Astrocyte of the spinal cord (primary cell): ENCODE measurements around the gene PAPPA2.
A peak's percentile ranks its signal among the peaks of the same experiment; 100 is the strongest.

Source experiments
- DNase-seq: peaks from one replicate; pipeline ENCODE4 v3.0.0; 2011; ENCODE audit warnings: low read depth, low spot score
- H3K4me3 ChIP-seq: 2 replicates; pipeline ENCODE4 v1.5.1; 2011; ENCODE audit warnings: low read depth, mild to moderate bottlenecking, low read length, moderate library complexity
- in situ Hi-C: cut with HindIII; loops from 2 replicates; pipeline ENCODE4 v1.10.0; 2017; ENCODE audit warnings: low sequenced_read_pairs
- TF ChIP-seq, protein P1 (sequence below): IDR thresholded peaks from 2 replicates; pipeline ENCODE4 v1.5.1; 2012; ENCODE audit warnings: low read depth, mild to moderate bottlenecking, low read length, inconsistent platforms

Gene PAPPA2

DNA sequence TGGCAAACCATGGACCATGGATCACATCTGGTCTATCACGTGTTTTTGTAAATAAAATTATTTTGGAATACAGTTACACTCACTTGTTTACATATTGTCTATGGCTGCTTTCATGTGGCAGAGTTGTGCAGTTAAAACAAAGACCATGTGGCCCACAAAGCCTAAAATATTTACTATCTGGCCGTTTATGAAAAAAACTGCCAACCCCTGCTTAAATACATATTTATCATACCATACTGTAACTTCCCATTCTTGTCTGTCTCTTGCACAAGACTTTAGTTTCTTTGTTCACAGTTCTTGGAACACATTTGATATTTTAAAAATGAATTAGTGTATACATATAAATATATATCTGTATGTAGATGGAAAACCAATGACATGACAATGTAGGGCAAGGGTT lies 141.5 kb downstream of the PAPPA2 start:
- DNase-seq, result no peak
- H3K4me3 ChIP-seq, result no peak overlapping the region
- TF ChIP-seq, protein P1, sequence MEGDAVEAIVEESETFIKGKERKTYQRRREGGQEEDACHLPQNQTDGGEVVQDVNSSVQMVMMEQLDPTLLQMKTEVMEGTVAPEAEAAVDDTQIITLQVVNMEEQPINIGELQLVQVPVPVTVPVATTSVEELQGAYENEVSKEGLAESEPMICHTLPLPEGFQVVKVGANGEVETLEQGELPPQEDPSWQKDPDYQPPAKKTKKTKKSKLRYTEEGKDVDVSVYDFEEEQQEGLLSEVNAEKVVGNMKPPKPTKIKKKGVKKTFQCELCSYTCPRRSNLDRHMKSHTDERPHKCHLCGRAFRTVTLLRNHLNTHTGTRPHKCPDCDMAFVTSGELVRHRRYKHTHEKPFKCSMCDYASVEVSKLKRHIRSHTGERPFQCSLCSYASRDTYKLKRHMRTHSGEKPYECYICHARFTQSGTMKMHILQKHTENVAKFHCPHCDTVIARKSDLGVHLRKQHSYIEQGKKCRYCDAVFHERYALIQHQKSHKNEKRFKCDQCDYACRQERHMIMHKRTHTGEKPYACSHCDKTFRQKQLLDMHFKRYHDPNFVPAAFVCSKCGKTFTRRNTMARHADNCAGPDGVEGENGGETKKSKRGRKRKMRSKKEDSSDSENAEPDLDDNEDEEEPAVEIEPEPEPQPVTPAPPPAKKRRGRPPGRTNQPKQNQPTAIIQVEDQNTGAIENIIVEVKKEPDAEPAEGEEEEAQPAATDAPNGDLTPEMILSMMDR, result no peak
- in situ Hi-C loops, result no loop called here

- in situ Hi-C loops, result no loop called here
- TF ChIP-seq, protein P1, result no peak
- no peak for DNase-seq
- H3K4me3 ChIP-seq, result no peak overlapping the region
These were observed 142.2 kb downstream of the PAPPA2 start for GRCh38 chr1:176605176-176605575.

GRCh38 chr1:176609556-176610408 lies 146.8 kb downstream of the PAPPA2 start:
- H3K4me3 ChIP-seq, result no peak overlapping the region
- peak; percentile 15 for DNase-seq
- TF ChIP-seq, protein P1, result no peak
- in situ Hi-C loops, result no loop called here

DNA sequence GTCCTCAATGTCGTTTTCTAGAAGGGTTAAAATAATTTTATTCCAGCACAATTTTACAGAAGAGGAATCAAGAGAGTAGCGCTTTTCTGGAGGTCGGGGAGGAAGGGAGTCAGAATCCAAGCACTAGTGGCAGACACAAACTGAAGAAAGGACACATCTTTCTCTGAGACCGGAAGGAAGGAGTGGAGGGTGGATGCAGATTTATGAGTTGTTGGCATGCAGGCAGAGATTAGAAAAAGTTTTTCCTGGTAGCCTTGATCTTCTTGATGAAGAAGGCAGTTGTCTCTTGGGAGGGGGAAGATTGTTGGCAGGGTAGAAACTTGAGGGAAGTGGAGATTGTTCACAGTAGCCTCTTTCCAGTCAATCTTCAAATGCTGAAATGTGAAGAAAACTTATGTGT lies 149.8 kb downstream of the PAPPA2 start:
- DNase-seq, result no peak
- TF ChIP-seq, protein P1, result no peak
- no peak overlapping the region for H3K4me3 ChIP-seq
- in situ Hi-C loops, result no loop called here

DNA sequence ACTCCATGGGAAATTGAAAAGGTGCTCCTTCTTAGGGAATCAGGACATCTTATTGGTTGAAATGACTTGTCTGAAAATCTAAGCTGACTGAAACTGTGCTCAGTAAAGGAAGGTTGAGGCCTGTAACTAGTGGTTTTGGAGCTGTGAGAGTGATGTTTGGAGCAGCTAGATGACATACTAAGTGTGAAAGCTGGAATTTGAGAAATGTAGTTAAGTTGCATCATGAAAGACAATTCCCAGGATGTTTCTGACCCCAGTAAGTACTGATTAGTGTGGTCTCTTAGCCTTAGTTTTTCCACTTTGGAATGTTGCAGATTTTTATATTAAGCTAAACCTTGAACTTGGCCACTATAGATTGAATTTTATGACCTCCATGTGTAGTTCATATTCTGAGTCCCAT lies 154.9 kb downstream of the PAPPA2 start:
- no peak overlapping the region for H3K4me3 ChIP-seq
- no peak for DNase-seq
- TF ChIP-seq, protein P1, result no peak
- in situ Hi-C loops, result no loop called here

- no peak for DNase-seq
- TF ChIP-seq, protein P1, result no peak
- in situ Hi-C loops, result no loop called here
- H3K4me3 ChIP-seq, result no peak overlapping the region
These were observed 156.3 kb downstream of the PAPPA2 start for GRCh38 chr1:176619261-176619660.
